Keratinocyte (primary cell): ENCODE results near the gene HBA1. TPM values are rescaled to one million over a fixed set of nuclear protein-coding genes. Genes with fewer than 3 reads are reported as not detected.
"Not testable (repeated sequence)": the region's sequence is repeated elsewhere in the genome, so short reads cannot be mapped to it uniquely, and the experiment has no call there.

Source experiments
- DNase-seq: peaks from one replicate; pipeline ENCODE4 v3.0.0-alpha.2; 2011; ENCODE audit warnings: low read depth, missing footprints, low spot score
- FAIRE-seq: peaks from 2 replicates; lab custom pipeline; 2011; peaks lifted over from hg19 to GRCh38; lab: Jason Lieb, UNC
- H2AFZ ChIP-seq: 2 replicates; pipeline ENCODE4 v1.6.0; 2012; ENCODE audit warnings: low read length, control low read depth, inconsistent platforms; ENCODE audit not compliant: control insufficient read depth
- H3K27ac ChIP-seq: 2 replicates; pipeline ENCODE4 v1.5.1; 2011; ENCODE audit warnings: low read length; ENCODE audit not compliant: control insufficient read depth, insufficient read depth
- H3K27me3 ChIP-seq: 3 replicates; pipeline ENCODE4 v1.6.0; 2011; ENCODE audit warnings: low read length; ENCODE audit not compliant: control insufficient read depth, insufficient read depth; ENCODE audit errors: extremely low read depth
- H3K36me3 ChIP-seq, 2 experiments: 2 replicates in 1 of 2; 3 replicates in 1 of 2; pipeline ENCODE4 v1.5.1; 2011; ENCODE audit warnings: low read length in 2 of 2, mild to moderate bottlenecking in 1 of 2; ENCODE audit not compliant: control insufficient read depth in 2 of 2, insufficient read depth in 2 of 2; ENCODE audit errors: extremely low read depth in 1 of 2
- H3K4me1 ChIP-seq: 3 replicates; pipeline ENCODE4 v1.5.1; 2011; ENCODE audit warnings: low read length; ENCODE audit not compliant: control insufficient read depth, insufficient read depth; ENCODE audit errors: extremely low read depth
- H3K4me2 ChIP-seq: 3 replicates; pipeline ENCODE4 v1.6.0; 2011; ENCODE audit warnings: low read depth, low read length; ENCODE audit not compliant: control insufficient read depth, insufficient read depth; ENCODE audit errors: extremely low read depth
- H3K4me3 ChIP-seq, 3 experiments: fragments of 200-600 bp in 1 of 3; sonication (generic) in 1 of 3; 2 replicates in 2 of 3; 3 replicates in 1 of 3; pipeline ENCODE4 v1.5.1; 2011 to 2016; ENCODE audit warnings: low read length in 3 of 3, mild to moderate bottlenecking in 3 of 3, control low read depth in 2 of 3, inconsistent platforms in 1 of 3, low read depth in 1 of 3, mixed read lengths in 1 of 3, mixed run types in 1 of 3, moderate library complexity in 1 of 3; ENCODE audit not compliant: control insufficient read depth in 2 of 3, insufficient read depth in 2 of 3; ENCODE audit errors: extremely low read depth in 1 of 3
- H3K79me2 ChIP-seq: 2 replicates; pipeline ENCODE4 v1.6.0; 2012; ENCODE audit warnings: low read length; ENCODE audit not compliant: control insufficient read depth, insufficient read depth
- H3K9ac ChIP-seq: 3 replicates; pipeline ENCODE4 v1.6.0; 2011; ENCODE audit warnings: low read length; ENCODE audit not compliant: control insufficient read depth, insufficient read depth; ENCODE audit errors: extremely low read depth
- H3K9me1 ChIP-seq: 3 replicates; pipeline ENCODE4 v1.6.0; 2011; ENCODE audit warnings: low read length; ENCODE audit not compliant: control insufficient read depth, insufficient read depth; ENCODE audit errors: extremely low read depth
- H3K9me3 ChIP-seq: 2 replicates; pipeline ENCODE4 v1.5.1; 2012; ENCODE audit warnings: low read depth, low read length; ENCODE audit not compliant: control insufficient read depth
- H4K20me1 ChIP-seq: 3 replicates; pipeline ENCODE4 v1.6.0; 2011; ENCODE audit warnings: low read length; ENCODE audit not compliant: control insufficient read depth, insufficient read depth; ENCODE audit errors: extremely low read depth
- CTCF ChIP-seq, 3 experiments: IDR thresholded peaks in 1 of 3; conservative IDR thresholded peaks in 1 of 3; optimal IDR thresholded peaks in 1 of 3; 2 replicates in 2 of 3; 3 replicates in 1 of 3; pipeline versions ENCODE3 to v1.5.1; 2011; ENCODE audit warnings: low read length in 3 of 3, mild to moderate bottlenecking in 3 of 3, moderate library complexity in 2 of 3, control low read depth in 1 of 3, inconsistent platforms in 1 of 3; ENCODE audit not compliant: insufficient read depth in 2 of 3; ENCODE audit errors: extremely low read depth in 1 of 3
- EZH2 ChIP-seq: IDR thresholded peaks from one replicate; pipeline ENCODE4 v1.6.1; 2012; ENCODE audit warnings: inconsistent platforms, mild to moderate bottlenecking, low read length, moderate library complexity
- dilution Hi-C: fragments of 300-500 bp; cut with MboI; formaldehyde crosslinking; loops from one replicate; pipeline ENCODE4 v1.7.0; 2020; ENCODE audit warnings: low sequenced_read_pairs; ENCODE audit not compliant: extremely low pct_ligation_motif_present
- polyA plus RNA-seq, 5 experiments: library from polyadenylated mRNA; depleted of rRNA in 3 of 5; stranded (reverse) in 3 of 5; stranded (forward) in 1 of 5; unstranded in 1 of 5; fragments of >200 nt; gene quantifications; 1 replicate in 1 of 5; 2 replicates in 3 of 5; 3 replicates in 1 of 5; pipeline versions ENCODE4 v1.2.1 to v1.2.3, GENCODE V29; 2011 to 2012; ENCODE audit warnings: missing spikeins in 2 of 5, low read depth in 1 of 5, low replicate concordance in 1 of 5

The HBA1 gene
- polyA plus RNA-seq, 1 donor (not counting 4 experiments of a cell fraction or from before 2014, with no cell fraction given): 0.24 TPM

- H3K9me3 ChIP-seq: no peaks in the 10 kb centered on the region
- H3K4me3 ChIP-seq: no peak overlapping the region
- no peak overlapping the region for H3K9ac ChIP-seq
- peaks cover 7% of the 10 kb centered on the region for H3K4me1 ChIP-seq
- no peaks in the 10 kb centered on the region for H3K79me2 ChIP-seq
- no peak for FAIRE-seq
- TF ChIP-seq EZH2 (peak; percentile 6), CTCF (optimal IDR thresholded peaks at IDR 0.05 in 1 of 3, IDR thresholded peaks at IDR 0.05 in 1 of 3, conservative IDR thresholded peaks at IDR 0.05 in 1 of 3; ENCODE audit: extremely low read depth in 1 of 3, insufficient read depth in 2 of 3, low read length in 3 of 3) (no peak)
- no peaks in the 10 kb centered on the region for H3K36me3 ChIP-seq
- no peak overlapping the region for H3K27ac ChIP-seq
- H3K4me2 ChIP-seq: no peak overlapping the region
- peaks cover 51% of the 10 kb centered on the region for H3K27me3 ChIP-seq
- H3K9me1 ChIP-seq: no peaks in the 10 kb centered on the region
- dilution Hi-C loops: no loop called here
- no peak for DNase-seq
- peaks cover 4% of the 10 kb centered on the region for H4K20me1 ChIP-seq
- no peak overlapping the region for H2AFZ ChIP-seq
Observed at GRCh38 chr16:167122-167690, 9.3 kb upstream of the HBA1 start.

- dilution Hi-C loops: no loop called here
- TF ChIP-seq EZH2: no peak
- FAIRE-seq (no peak), DNase-seq (no peak)
- Histone ChIP-seq H3K79me2 (no peaks in the 10 kb centered on the region), H3K27me3 (peaks cover 53% of the 10 kb centered on the region), H3K4me2 (no peak overlapping the region), H3K27ac (no peak overlapping the region), H3K36me3 (no peaks in the 10 kb centered on the region), H2AFZ (no peak overlapping the region), H3K9me1 (no peaks in the 10 kb centered on the region), H3K4me3 (no peak overlapping the region), H3K4me1 (peaks cover 7% of the 10 kb centered on the region), H3K9me3 (no peaks in the 10 kb centered on the region), H4K20me1 (peaks cover 4% of the 10 kb centered on the region), H3K9ac (no peak overlapping the region)
Observed at GRCh38 chr16:168424-168823, 8.1 kb upstream of the HBA1 start.

- Histone ChIP-seq H3K4me1 (peaks cover 7% of the 10 kb centered on the region), H3K79me2 (no peaks in the 10 kb centered on the region), H3K9me3 (no peaks in the 10 kb centered on the region), H3K27me3 (peaks cover 55% of the 10 kb centered on the region), H3K4me3 (no peak overlapping the region), H3K27ac (no peak overlapping the region), H2AFZ (no peak overlapping the region), H3K4me2 (no peak overlapping the region), H3K36me3 (no peaks in the 10 kb centered on the region), H4K20me1 (peaks cover 4% of the 10 kb centered on the region), H3K9me1 (no peaks in the 10 kb centered on the region), H3K9ac (no peak overlapping the region)
- TF ChIP-seq CTCF (optimal IDR thresholded peaks at IDR 0.05 in 1 of 3, IDR thresholded peaks at IDR 0.05 in 1 of 3, conservative IDR thresholded peaks at IDR 0.05 in 1 of 3; ENCODE audit: extremely low read depth in 1 of 3, insufficient read depth in 2 of 3, low read length in 3 of 3) (no peak), EZH2 (no peak)
- FAIRE-seq: no peak
- dilution Hi-C loops: no loop called here
- DNase-seq: no peak
Observed at GRCh38 chr16:169014-169413, 7.5 kb upstream of the HBA1 start.

- dilution Hi-C loops, H3K4me3 ChIP-seq, H3K79me2 ChIP-seq: not testable (repeated sequence)
Observed at GRCh38 chr16:170088-170507, 6.4 kb upstream of the HBA1 start.

More at GRCh38 chr16:170088-170507, 6.4 kb upstream of the HBA1 start:
- H3K36me3 ChIP-seq, H3K4me2 ChIP-seq, H3K9me3 ChIP-seq, H3K9ac ChIP-seq, H3K9me1 ChIP-seq, DNase-seq, H4K20me1 ChIP-seq, H3K27ac ChIP-seq, H2AFZ ChIP-seq, H3K4me1 ChIP-seq: not testable (repeated sequence)
- H3K27me3 ChIP-seq: peaks cover 60% of the 10 kb centered on the region
- FAIRE-seq: peak; percentile 44
